HCT116 (cell line): ENCODE measurements around the gene CDK14. TPM values are rescaled to one million over a fixed set of nuclear protein-coding genes. Genes with fewer than 3 reads are reported as not detected.

Experiments
- ATAC-seq: fragments of 200-7000 bp; cut with Tn5 transposase; 2 replicates; pipeline ENCODE4 v1.9.1; 2020; ENCODE audit warnings: mild to moderate bottlenecking, moderate library complexity
- BruUV-seq: library from RNA; stranded (reverse); fragments of 400-500 nt; replicated peaks from 2 replicates; lab custom pipeline; 2021; lab: Mats Ljungman, UMichigan
- CTCF ChIA-PET: fragments of 300-600 bp; sonication (Branson Sonifier 250); formaldehyde crosslinking; loops from one replicate; lab custom pipeline; 2021; ENCODE audit warnings: antibody characterized with exemption; lab: Charles Lee
- POLR2A ChIA-PET: fragments of 300-600, 350-600 bp; sonication (Branson Sonifier 250); formaldehyde crosslinking; loops from one replicate; lab custom pipeline; 2021; ENCODE audit warnings: antibody characterized with exemption; lab: Charles Lee
- RAD21 ChIA-PET, 2 experiments: fragments of 300-600 bp; sonication (Branson Sonifier 250); formaldehyde crosslinking; loops; one replicate each; lab custom pipeline; 2023; ENCODE audit warnings: low total read pairs in 2 of 2; ENCODE audit not compliant: uncharacterized antibody in 2 of 2, unreplicated experiment in 2 of 2, low non-redundant PET in 1 of 2; lab: Charles Lee
- DNase-seq: peaks from one replicate; pipeline ENCODE4 v3.0.0-alpha.2; 2010; ENCODE audit warnings: low read depth, low spot score
- H2AFZ ChIP-seq: fragments of 200-600 bp; shearing (Covaris generic), sonication (generic); 2 replicates; pipeline ENCODE4 v1.6.1; 2017; ENCODE audit warnings: low read depth, mixed run types, mixed read lengths, antibody characterized with exemption, low read length; ENCODE audit not compliant: poor library complexity, severe bottlenecking
- H3K27ac ChIP-seq: 2 replicates; pipeline ENCODE4 v1.5.1; 2012; ENCODE audit warnings: low read depth, low read length
- H3K27me3 ChIP-seq: fragments of 200-600 bp; sonication (generic); 2 replicates; pipeline ENCODE4 v1.6.1; 2016; ENCODE audit warnings: mixed run types, low read length, mixed read lengths; ENCODE audit not compliant: insufficient read depth
- H3K36me3 ChIP-seq, 2 experiments: fragments of 200-500 bp in 1 of 2; fragments of 200-600 bp in 1 of 2; sonication (Bioruptor generic) in 1 of 2; sonication (generic) in 1 of 2; 2 replicates each; pipeline versions ENCODE4 v1.5.1 to v1.6.1; 2014 to 2016; ENCODE audit warnings: low read length in 2 of 2, inconsistent platforms in 1 of 2, mixed read lengths in 1 of 2, mixed run types in 1 of 2; ENCODE audit not compliant: insufficient read depth in 2 of 2, control insufficient read depth in 1 of 2
- H3K4me1 ChIP-seq, 2 experiments: fragments of 200-600 bp in 1 of 2; sonication (generic) in 1 of 2; 2 replicates each; pipeline versions ENCODE4 v1.5.1 to v1.6.1; 2012 to 2017; ENCODE audit warnings: low read length in 2 of 2, inconsistent platforms in 1 of 2, mild to moderate bottlenecking in 1 of 2, mixed read lengths in 1 of 2, mixed run types in 1 of 2, moderate library complexity in 1 of 2; ENCODE audit not compliant: insufficient read depth in 2 of 2, control insufficient read depth in 1 of 2
- H3K4me2 ChIP-seq: fragments of 200-600 bp; sonication (generic); 2 replicates; pipeline ENCODE4 v1.6.1; 2017; ENCODE audit warnings: mixed run types, low read length, mixed read lengths
- H3K4me3 ChIP-seq, 2 experiments: fragments of 200-600 bp in 1 of 2; sonication (generic) in 1 of 2; replicated peaks in 1 of 2; 2 replicates each; pipeline ENCODE4 v1.5.1; 2011 to 2016; ENCODE audit warnings: low read length in 2 of 2, control low read depth in 1 of 2, low read depth in 1 of 2, mild to moderate bottlenecking in 1 of 2, mixed read lengths in 1 of 2, mixed run types in 1 of 2
- H3K79me2 ChIP-seq: fragments of 200-600 bp; sonication (generic); 2 replicates; pipeline ENCODE4 v1.6.1; 2017; ENCODE audit warnings: mild to moderate bottlenecking, mixed run types, low read length, moderate library complexity, mixed read lengths; ENCODE audit not compliant: insufficient read depth
- H3K9ac ChIP-seq: fragments of 200-600 bp; sonication (generic); 2 replicates; pipeline ENCODE4 v1.6.1; 2016; ENCODE audit warnings: low read length, mixed read lengths
- H3K9me2 ChIP-seq: fragments of 200-600 bp; sonication (generic), shearing (Covaris generic); 2 replicates; pipeline ENCODE4 v1.6.1; 2017; ENCODE audit warnings: mixed run types, mild to moderate bottlenecking, moderate library complexity; ENCODE audit not compliant: insufficient read depth
- H3K9me3 ChIP-seq, 2 experiments: fragments of 200-500 bp in 1 of 2; fragments of 200-600 bp in 1 of 2; sonication (Bioruptor generic) in 1 of 2; sonication (generic) in 1 of 2; 2 replicates each; pipeline ENCODE4 v1.6.1; 2014 to 2017; ENCODE audit warnings: low read length in 2 of 2, mixed read lengths in 2 of 2, inconsistent platforms in 1 of 2, low read depth in 1 of 2, mild to moderate bottlenecking in 1 of 2, mixed run types in 1 of 2, moderate library complexity in 1 of 2; ENCODE audit not compliant: control insufficient read depth in 1 of 2, insufficient read depth in 1 of 2
- H4K20me1 ChIP-seq: fragments of 200-600 bp; sonication (generic), shearing (Covaris generic); 2 replicates; pipeline ENCODE4 v1.6.1; 2017; ENCODE audit warnings: mixed run types, mild to moderate bottlenecking, moderate library complexity; ENCODE audit not compliant: insufficient read depth
- CBX3 ChIP-seq: IDR thresholded peaks from 2 replicates; pipeline ENCODE4 v1.6.1; 2012; ENCODE audit warnings: low read depth
- EZH2 ChIP-seq: fragments of 200-600 bp; sonication (generic); IDR thresholded peaks from 2 replicates; pipeline ENCODE4 v1.6.1; 2017; ENCODE audit warnings: antibody characterized with exemption, mixed run types
- FOSL1 ChIP-seq: IDR thresholded peaks from 2 replicates; pipeline ENCODE4 v1.6.1; 2012; ENCODE audit warnings: low read depth
- POLR2A ChIP-seq: IDR thresholded peaks from 2 replicates; pipeline ENCODE4 v1.7.0; 2011; ENCODE audit warnings: borderline replicate concordance; ENCODE audit not compliant: insufficient read depth, insufficient read length; ENCODE audit errors: extremely low read depth
- SIN3A ChIP-seq: IDR thresholded peaks from 2 replicates; pipeline ENCODE4 v1.6.1; 2012; ENCODE audit warnings: low read depth
- SP1 ChIP-seq: IDR thresholded peaks from 2 replicates; pipeline ENCODE4 v1.6.1; 2012; ENCODE audit warnings: low read depth
- TCF7L2 ChIP-seq: IDR thresholded peaks from 2 replicates; pipeline ENCODE4 v1.7.0; 2011; ENCODE audit warnings: borderline replicate concordance, inconsistent platforms; ENCODE audit not compliant: insufficient read depth, insufficient read length; ENCODE audit errors: extremely low read depth
- YY1 ChIP-seq: IDR thresholded peaks from 2 replicates; pipeline ENCODE4 v1.6.1; 2011; ENCODE audit warnings: low read length, low read depth, moderate library complexity, mild to moderate bottlenecking; ENCODE audit not compliant: insufficient replicate concordance; ENCODE audit errors: extremely low read depth
- ZFX ChIP-seq: fragments of 450-650 bp; IDR thresholded peaks from 2 replicates; pipeline ENCODE4 v1.6.1; 2017
- ZNF274 ChIP-seq: fragments of 200-500 bp; sonication (Bioruptor generic); IDR thresholded peaks from 2 replicates; pipeline ENCODE4 v1.6.1; 2014; ENCODE audit warnings: mild to moderate bottlenecking, low read depth, low read length, inconsistent platforms
- intact Hi-C: fragments of 100-400 bp; cut with micrococcal nuclease; formaldehyde crosslinking; loops from 2 replicates; pipeline ENCODE4 v1.10.0; 2022
- total RNA-seq: library from RNA; stranded (reverse); gene quantifications from one replicate; pipeline ENCODE4 v1.2.1, GENCODE V29; 2021; ENCODE audit not compliant: unreplicated experiment
- TF ChIP-seq, protein P1 (sequence below): IDR thresholded peaks from 2 replicates; pipeline ENCODE4 v1.6.1; 2012

CDK14 gene
- total RNA-seq, 1 experiment from 2014 or later = 10.2 TPM

DNA sequence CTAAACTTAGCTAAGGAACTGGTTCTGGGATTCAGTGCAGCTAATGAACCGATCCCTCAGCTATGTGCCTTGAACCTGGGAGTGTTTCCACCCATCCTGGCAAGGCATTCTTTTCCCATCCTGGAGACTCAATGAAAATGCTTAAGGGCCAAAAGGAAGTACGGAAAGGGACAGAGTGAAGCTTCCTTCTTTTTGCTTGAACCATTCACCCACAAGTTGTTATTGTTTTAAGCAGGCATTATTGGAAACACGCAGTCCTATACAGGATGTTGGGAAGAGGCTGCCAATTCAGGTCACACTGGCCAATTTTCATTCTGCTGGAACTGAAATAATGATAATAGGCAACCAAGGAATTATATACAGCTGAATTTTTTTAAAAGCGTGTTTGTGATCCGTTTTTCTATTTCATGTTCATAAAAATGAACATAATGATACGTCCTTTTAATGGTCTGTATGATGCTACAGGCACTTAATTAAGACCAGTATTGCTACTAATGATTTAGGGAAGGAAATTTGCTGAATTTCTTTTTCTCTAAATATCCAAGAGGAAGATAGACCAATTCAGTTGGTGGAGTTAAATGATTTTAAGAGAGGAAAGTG is 610.3 kb downstream of the CDK14 start:
- TF ChIP-seq CBX3 = no peak
- no peak for TF ChIP-seq ZNF274
- no peak for TF ChIP-seq SIN3A
- TF ChIP-seq EZH2 = no peak
- TF ChIP-seq, protein P1, sequence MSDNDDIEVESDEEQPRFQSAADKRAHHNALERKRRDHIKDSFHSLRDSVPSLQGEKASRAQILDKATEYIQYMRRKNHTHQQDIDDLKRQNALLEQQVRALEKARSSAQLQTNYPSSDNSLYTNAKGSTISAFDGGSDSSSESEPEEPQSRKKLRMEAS = no peak
- TF ChIP-seq ZFX = no peak
- no peak for TF ChIP-seq SP1
- TF ChIP-seq YY1 = no peak
- no peak for TF ChIP-seq POLR2A
- TF ChIP-seq TCF7L2 = no peak
- DNase-seq (no peak), ATAC-seq (no peak)
- intact Hi-C loops = no loop called here
- RAD21 ChIA-PET = no interaction called here
- Histone ChIP-seq H3K9me2 (no peaks in the 10 kb centered on the region), H3K27me3 (no peaks in the 10 kb centered on the region), H3K9me3 (no peaks in the 10 kb centered on the region), H3K36me3 (no peaks in the 10 kb centered on the region), H3K79me2 (no peaks in the 10 kb centered on the region), H3K27ac (no peak overlapping the region), H3K9ac (no peak overlapping the region), H3K4me2 (no peak overlapping the region), H3K4me3 (no peak overlapping the region), H2AFZ (no peak overlapping the region), H4K20me1 (no peaks in the 10 kb centered on the region), H3K4me1 (no peaks in the 10 kb centered on the region)
- POLR2A ChIA-PET = no interaction called here
- no TSS peak for BruUV-seq
- CTCF ChIA-PET = no interaction called here

DNA sequence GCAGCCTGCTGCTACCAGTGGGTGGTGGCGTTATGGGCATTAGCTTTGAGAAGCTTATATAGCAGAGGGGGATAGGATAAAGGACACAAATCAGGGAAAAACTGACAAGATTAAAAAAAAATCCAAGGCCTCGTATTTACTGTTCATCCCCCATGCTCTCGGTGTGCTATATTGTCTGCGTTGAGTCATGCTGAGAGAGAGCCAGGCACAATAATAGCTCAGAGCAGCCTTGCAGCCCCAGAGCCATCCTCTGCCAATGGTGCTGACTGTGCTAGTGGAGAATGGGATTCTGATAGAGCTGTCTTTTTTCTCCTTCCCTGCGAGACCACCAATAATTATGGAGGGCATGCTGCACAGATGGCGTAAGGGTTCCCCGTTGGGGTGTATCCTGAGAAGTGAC is 616.5 kb downstream of the CDK14 start:
- Histone ChIP-seq H3K9me2 (no peaks in the 10 kb centered on the region), H3K79me2 (no peaks in the 10 kb centered on the region), H3K9me3 (no peaks in the 10 kb centered on the region), H3K4me3 (no peak overlapping the region), H3K9ac (no peak overlapping the region), H3K36me3 (no peaks in the 10 kb centered on the region), H2AFZ (no peak overlapping the region), H3K27me3 (no peaks in the 10 kb centered on the region), H3K4me2 (no peak overlapping the region), H3K4me1 (no peaks in the 10 kb centered on the region), H3K27ac (no peak overlapping the region), H4K20me1 (no peaks in the 10 kb centered on the region)
- ChIA-PET POLR2A (no interaction called here), RAD21 (no interaction called here), CTCF (no interaction called here)
- TF ChIP-seq FOSL1 = no peak
- ATAC-seq = no peak
- intact Hi-C loops = no loop called here
- no TSS peak for BruUV-seq
- no peak for DNase-seq
